Choroid plexus epithelial cell (primary cell): Measurements from ENCODE around the gene HUWE1.
"Not testable (repeated sequence)": the region's sequence is repeated elsewhere in the genome, so short reads cannot be mapped to it uniquely, and the experiment has no call there.

ENCODE experiments used
- DNase-seq: peaks from one replicate; pipeline ENCODE4 v3.0.0-alpha.2; 2010; ENCODE audit warnings: low read depth
- H3K4me3 ChIP-seq: 2 replicates; pipeline ENCODE4 v1.5.1; 2011; ENCODE audit warnings: low read depth, mild to moderate bottlenecking, control low read depth, low read length, moderate library complexity
- TF ChIP-seq, protein P1 (sequence below): conservative IDR thresholded peaks from 2 replicates; pipeline ENCODE4 v1.5.1; 2011; ENCODE audit warnings: low read depth, mild to moderate bottlenecking, control low read depth, inconsistent platforms, low read length, moderate library complexity

Gene HUWE1

DNA sequence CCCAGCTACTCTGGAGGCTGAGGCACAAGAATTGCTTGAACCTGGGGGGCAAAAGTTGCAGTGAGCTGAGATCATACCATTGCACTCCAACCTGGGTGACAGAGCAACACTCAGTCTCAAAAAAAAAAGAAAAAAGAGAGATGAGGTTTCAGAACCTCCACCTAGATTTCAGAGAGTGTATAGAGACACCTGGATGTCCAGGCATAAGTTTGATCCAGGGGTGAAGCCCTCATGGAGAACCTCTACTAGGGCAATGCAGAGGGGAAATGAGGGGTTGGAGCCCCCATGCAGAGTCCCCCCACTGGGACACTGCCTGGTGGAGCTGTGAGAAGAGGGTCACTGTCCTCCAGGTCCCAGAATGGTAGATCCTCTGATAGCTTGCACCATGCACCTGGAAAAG is 159.5 kb downstream of the HUWE1 start:
- H3K4me3 ChIP-seq = no peak overlapping the region
- TF ChIP-seq, protein P1, sequence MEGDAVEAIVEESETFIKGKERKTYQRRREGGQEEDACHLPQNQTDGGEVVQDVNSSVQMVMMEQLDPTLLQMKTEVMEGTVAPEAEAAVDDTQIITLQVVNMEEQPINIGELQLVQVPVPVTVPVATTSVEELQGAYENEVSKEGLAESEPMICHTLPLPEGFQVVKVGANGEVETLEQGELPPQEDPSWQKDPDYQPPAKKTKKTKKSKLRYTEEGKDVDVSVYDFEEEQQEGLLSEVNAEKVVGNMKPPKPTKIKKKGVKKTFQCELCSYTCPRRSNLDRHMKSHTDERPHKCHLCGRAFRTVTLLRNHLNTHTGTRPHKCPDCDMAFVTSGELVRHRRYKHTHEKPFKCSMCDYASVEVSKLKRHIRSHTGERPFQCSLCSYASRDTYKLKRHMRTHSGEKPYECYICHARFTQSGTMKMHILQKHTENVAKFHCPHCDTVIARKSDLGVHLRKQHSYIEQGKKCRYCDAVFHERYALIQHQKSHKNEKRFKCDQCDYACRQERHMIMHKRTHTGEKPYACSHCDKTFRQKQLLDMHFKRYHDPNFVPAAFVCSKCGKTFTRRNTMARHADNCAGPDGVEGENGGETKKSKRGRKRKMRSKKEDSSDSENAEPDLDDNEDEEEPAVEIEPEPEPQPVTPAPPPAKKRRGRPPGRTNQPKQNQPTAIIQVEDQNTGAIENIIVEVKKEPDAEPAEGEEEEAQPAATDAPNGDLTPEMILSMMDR = no peak
- no peak for DNase-seq

DNA sequence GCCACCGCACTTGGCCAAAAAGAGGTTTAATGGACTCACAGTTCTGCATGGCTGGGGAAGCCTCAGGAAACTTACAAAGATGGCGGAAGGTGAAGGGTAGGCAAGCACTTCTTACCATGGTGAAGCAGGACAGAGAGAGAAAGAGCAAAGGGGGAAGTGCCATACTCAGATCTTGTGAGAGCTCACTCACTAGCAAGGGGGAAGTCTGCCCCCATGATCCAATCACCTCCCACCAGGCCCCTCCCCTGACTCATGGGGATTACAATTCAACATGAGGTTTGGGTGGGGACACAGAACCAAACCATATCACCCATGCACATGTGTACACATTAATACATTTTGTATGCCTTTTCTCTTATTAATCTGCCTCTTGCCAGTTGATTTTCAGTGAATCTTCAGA is 175.2 kb downstream of the HUWE1 start:
- H3K4me3 ChIP-seq = no peak overlapping the region
- no peak for DNase-seq
- TF ChIP-seq, protein P1 = no peak

DNA sequence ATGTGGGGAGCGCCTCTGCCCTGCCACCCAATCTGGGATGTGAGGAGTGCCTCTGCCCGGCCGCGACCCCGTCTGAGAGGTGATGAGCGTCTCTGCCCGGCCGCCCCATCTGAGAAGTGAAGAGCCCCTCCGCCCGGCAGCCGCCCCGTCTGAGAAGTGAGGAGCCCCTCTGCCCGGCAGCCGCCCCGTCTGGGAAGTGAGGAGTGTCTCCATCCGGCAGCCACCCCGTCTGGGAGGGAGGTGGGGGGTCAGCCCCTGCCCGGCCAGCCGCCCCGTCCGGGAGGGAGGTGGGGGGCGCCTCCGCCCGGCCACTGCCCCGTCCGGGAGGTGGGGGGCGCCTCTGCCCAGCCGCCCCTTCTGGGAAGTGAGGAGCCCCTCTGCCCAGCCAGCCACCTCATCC is 182.5 kb downstream of the HUWE1 start:
- not testable (repeated sequence) for DNase-seq, H3K4me3 ChIP-seq

DNA sequence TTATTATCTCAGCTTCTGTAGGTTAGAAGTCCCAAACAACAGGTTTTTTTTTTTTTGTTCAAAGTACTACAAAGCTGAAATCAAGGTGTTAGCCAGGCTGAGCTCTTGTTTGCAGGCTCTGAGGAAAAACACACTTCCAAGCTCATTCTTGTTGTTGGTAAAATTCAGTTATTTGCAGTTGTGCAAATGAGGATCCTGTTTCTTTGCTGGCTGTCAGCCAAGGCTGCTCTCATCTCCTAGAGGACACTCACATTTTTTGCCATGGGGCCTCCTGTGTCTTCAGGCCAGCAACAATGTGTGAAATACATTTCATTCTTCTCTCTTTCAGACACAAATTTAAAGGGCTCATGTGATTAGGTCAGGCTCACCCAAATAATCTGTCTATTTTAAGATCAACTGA is 192.1 kb downstream of the HUWE1 start:
- TF ChIP-seq, protein P1 = no peak
- H3K4me3 ChIP-seq = no peak overlapping the region
- peak; percentile 78 for DNase-seq

DNA sequence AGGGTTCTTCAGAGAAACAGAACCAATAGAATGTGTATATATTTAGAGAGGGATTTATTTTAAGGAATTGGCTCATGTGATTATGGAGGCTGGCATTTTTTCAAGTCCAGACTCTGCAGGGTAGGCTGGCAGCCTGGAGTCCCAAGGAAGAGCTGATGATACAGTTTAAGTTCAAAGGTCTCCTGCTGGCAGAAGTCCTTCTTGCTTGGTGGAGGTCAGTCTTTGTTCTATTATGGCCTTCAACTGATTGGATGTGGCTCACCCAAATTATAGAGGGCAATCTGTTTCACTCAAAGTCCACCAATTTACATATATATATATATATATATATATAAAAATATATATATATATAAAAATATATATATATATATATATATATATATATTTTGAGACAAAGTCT is 200.2 kb downstream of the HUWE1 start:
- no peak overlapping the region for H3K4me3 ChIP-seq
- TF ChIP-seq, protein P1 = no peak
- no peak for DNase-seq

DNA sequence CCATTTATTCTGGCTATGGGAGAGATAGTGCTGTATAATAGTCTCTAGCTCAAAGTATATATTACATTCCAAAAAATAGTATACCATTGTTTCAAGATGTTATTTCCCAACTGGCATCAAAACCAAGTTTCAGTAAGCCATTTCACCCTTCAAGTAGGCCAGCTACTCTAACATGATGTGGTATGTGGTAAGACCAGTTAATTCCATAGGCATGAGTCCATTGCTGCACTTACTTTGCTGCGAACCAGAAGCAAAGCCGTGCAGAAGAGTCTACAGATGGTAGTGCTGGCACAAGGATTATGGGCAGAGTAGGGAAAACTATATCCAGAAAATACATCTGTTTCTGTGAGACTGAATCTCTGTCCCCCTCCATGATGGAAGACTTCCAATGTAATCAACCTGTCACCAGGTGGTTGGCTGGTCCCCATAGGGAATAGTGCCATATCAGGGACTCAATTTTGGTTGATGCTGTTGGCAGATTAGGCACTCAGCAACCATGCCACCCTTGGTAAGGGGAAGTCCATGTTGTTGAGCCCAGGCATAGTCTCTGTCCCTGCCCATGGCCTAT is 202.6 kb downstream of the HUWE1 start:
- H3K4me3 ChIP-seq = no peak overlapping the region
- DNase-seq = no peak
- TF ChIP-seq, protein P1 = no peak

DNA sequence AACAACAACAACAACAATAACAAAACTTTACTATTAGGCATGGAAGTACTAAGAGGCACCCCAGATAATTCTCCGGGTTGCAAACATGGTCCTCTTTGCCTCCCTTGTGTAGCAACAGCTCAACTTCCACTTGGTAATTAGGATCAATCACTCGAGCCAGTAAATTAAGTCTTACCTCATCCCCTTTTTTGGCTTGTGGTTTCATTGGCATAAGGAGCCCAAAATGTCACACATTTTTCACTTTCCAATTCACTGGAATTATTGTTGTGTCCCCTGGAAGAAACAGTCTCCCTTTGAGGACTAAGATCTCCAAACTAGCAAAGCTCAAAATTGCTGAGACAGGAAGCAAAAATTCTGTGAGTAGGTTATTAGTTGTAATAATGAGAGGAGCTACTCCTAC is 203.1 kb downstream of the HUWE1 start:
- H3K4me3 ChIP-seq = no peak overlapping the region
- no peak for DNase-seq
- TF ChIP-seq, protein P1 = no peak
